ENCODE results near the gene DOCK3. TPM values are rescaled to one million over a fixed set of nuclear protein-coding genes. Genes with fewer than 3 reads are reported as not detected.
"Not testable (repeated sequence)": the region's sequence is repeated elsewhere in the genome, so short reads cannot be mapped to it uniquely, and the experiment has no call there.

Gene DOCK3
- total RNA-seq, 2 donors from 2014 or later: 0.02 to 0.32 TPM

GRCh38 chr3:51146781-51147180 is 472.1 kb downstream of the DOCK3 start:
- Histone ChIP-seq H3K27me3 (no peaks in the 10 kb centered on the region), H3K9me3 (no peaks in the 10 kb centered on the region), H3K27ac (no peak overlapping the region), H3K36me3 (no peaks in the 10 kb centered on the region), H3K4me1 (no peaks in the 10 kb centered on the region), H3K9ac (ENCODE audit: low read depth in 2 of 2, low read length in 2 of 2) (no peak overlapping the region), H3K4me3 (no peak overlapping the region)
- DNase-seq: no peak
- no peak for TF ChIP-seq CTCF (IDR thresholded peaks at IDR 0.05)
- intact Hi-C loops (cut with DNase I): no loop called here

- no peak for DNase-seq
- H3K36me3 ChIP-seq: no peaks in the 10 kb centered on the region
- H3K27ac ChIP-seq: no peak overlapping the region
- H3K27me3 ChIP-seq: no peaks in the 10 kb centered on the region
- intact Hi-C loops (cut with DNase I): no loop called here
- no peaks in the 10 kb centered on the region for H3K9me3 ChIP-seq
- H3K4me3 ChIP-seq: no peak overlapping the region
- H3K9ac ChIP-seq (ENCODE audit: low read depth in 2 of 2, low read length in 2 of 2): no peak overlapping the region
- TF ChIP-seq CTCF (IDR thresholded peaks at IDR 0.05): no peak
- H3K4me1 ChIP-seq: no peaks in the 10 kb centered on the region
These were observed 481.4 kb downstream of the DOCK3 start for GRCh38 chr3:51156147-51156546.

- no peak for TF ChIP-seq CTCF (IDR thresholded peaks at IDR 0.05)
- no peaks in the 10 kb centered on the region for H3K4me1 ChIP-seq
- no peaks in the 10 kb centered on the region for H3K9me3 ChIP-seq
- no peaks in the 10 kb centered on the region for H3K27me3 ChIP-seq
- no peak overlapping the region for H3K27ac ChIP-seq
- no peak overlapping the region for H3K9ac ChIP-seq (ENCODE audit: low read depth in 2 of 2, low read length in 2 of 2)
- intact Hi-C loops (cut with DNase I): no loop called here
- H3K4me3 ChIP-seq: no peak overlapping the region
- no peak for DNase-seq
- no peaks in the 10 kb centered on the region for H3K36me3 ChIP-seq
These were observed 488.3 kb downstream of the DOCK3 start for GRCh38 chr3:51163051-51163450.

- Histone ChIP-seq H3K4me3 (no peak overlapping the region), H3K4me1 (no peaks in the 10 kb centered on the region), H3K27ac (no peak overlapping the region), H3K9me3 (no peaks in the 10 kb centered on the region), H3K27me3 (no peaks in the 10 kb centered on the region), H3K36me3 (no peaks in the 10 kb centered on the region), H3K9ac (ENCODE audit: low read depth in 2 of 2, low read length in 2 of 2) (no peak overlapping the region)
- intact Hi-C loops (cut with DNase I): no loop called here
- no peak for TF ChIP-seq CTCF (IDR thresholded peaks at IDR 0.05)
- DNase-seq: no peak
These were observed 499.0 kb downstream of the DOCK3 start for GRCh38 chr3:51173518-51174271.

- H3K9ac ChIP-seq (ENCODE audit: low read depth in 2 of 2, low read length in 2 of 2): no peak overlapping the region
- no peaks in the 10 kb centered on the region for H3K27me3 ChIP-seq
- no peaks in the 10 kb centered on the region for H3K36me3 ChIP-seq
- no peak for TF ChIP-seq CTCF (IDR thresholded peaks at IDR 0.05)
- DNase-seq: no peak
- H3K9me3 ChIP-seq: no peaks in the 10 kb centered on the region
- intact Hi-C loops (cut with DNase I): no loop called here
- H3K4me1 ChIP-seq: no peaks in the 10 kb centered on the region
- H3K27ac ChIP-seq: no peak overlapping the region
- H3K4me3 ChIP-seq: no peak overlapping the region
These were observed 502.2 kb downstream of the DOCK3 start for GRCh38 chr3:51176923-51177322.

GRCh38 chr3:51186446-51186845 is 511.7 kb downstream of the DOCK3 start:
- H3K27ac ChIP-seq; H3K36me3 ChIP-seq; DNase-seq; H3K4me3 ChIP-seq; H3K9ac ChIP-seq (ENCODE audit: low read depth in 2 of 2, low read length in 2 of 2); H3K4me1 ChIP-seq; H3K27me3 ChIP-seq; H3K9me3 ChIP-seq; intact Hi-C loops (cut with DNase I): not testable (repeated sequence)
